Neural cell (in vitro differentiated cells): Measurements from ENCODE around the gene KCND2. TPM values are rescaled to one million over a fixed set of nuclear protein-coding genes. Genes with fewer than 3 reads are reported as not detected.

Experiments
- H2AFZ ChIP-seq: fragments of 200-600, 300-800 bp; sonication (generic), shearing (Covaris generic); 2 replicates; pipeline ENCODE4 v1.6.0; 2014; ENCODE audit warnings: low read depth, mild to moderate bottlenecking, antibody characterized with exemption, low read length, moderate library complexity
- H3F3A ChIP-seq: fragments of 200-600 bp; shearing (Covaris generic); 2 replicates; pipeline ENCODE4 v1.6.1; 2016; ENCODE audit warnings: mild to moderate bottlenecking, moderate library complexity, mixed read lengths, antibody characterized with exemption, low read length; ENCODE audit not compliant: insufficient read depth, poor library complexity, severe bottlenecking
- H3K27ac ChIP-seq: fragments of 200-600, 300-800 bp; sonication (generic), shearing (Covaris generic); 2 replicates; pipeline ENCODE4 v1.5.1; 2014; ENCODE audit warnings: mild to moderate bottlenecking, low read length, moderate library complexity
- H3K27me3 ChIP-seq: fragments of 300-800, 200-600 bp; sonication (generic), shearing (Covaris generic); 2 replicates; pipeline ENCODE4 v1.6.0; 2014; ENCODE audit warnings: mild to moderate bottlenecking, low read depth, low read length, moderate library complexity; ENCODE audit not compliant: insufficient read depth
- H3K36me3 ChIP-seq: fragments of 300-800, 200-600 bp; sonication (generic), shearing (Covaris generic); 2 replicates; pipeline ENCODE4 v1.5.1; 2014; ENCODE audit warnings: mild to moderate bottlenecking, antibody characterized with exemption, low read length, moderate library complexity; ENCODE audit not compliant: insufficient read depth
- H3K4me2 ChIP-seq: fragments of 300-800, 200-600 bp; sonication (generic), shearing (Covaris generic); 2 replicates; pipeline ENCODE4 v1.6.0; 2014; ENCODE audit warnings: mild to moderate bottlenecking, low read length
- H3K4me3 ChIP-seq: fragments of 300-800, 200-600 bp; sonication (generic), shearing (Covaris generic); 2 replicates; pipeline ENCODE4 v1.5.1; 2014; ENCODE audit warnings: mild to moderate bottlenecking, low read length, moderate library complexity
- H3K79me2 ChIP-seq: fragments of 200-600 bp; shearing (Covaris generic); replicated peaks from 2 replicates; pipeline ENCODE4 v1.6.0; 2014; ENCODE audit warnings: mild to moderate bottlenecking, low read length, moderate library complexity; ENCODE audit not compliant: insufficient read depth
- H3K9ac ChIP-seq: fragments of 300-800, 200-600 bp; sonication (generic), shearing (Covaris generic); 2 replicates; pipeline ENCODE4 v1.6.1; 2016; ENCODE audit warnings: mild to moderate bottlenecking, low read length, mixed read lengths
- H3K9me2 ChIP-seq: fragments of 200-600 bp; shearing (Covaris generic); 2 replicates; pipeline ENCODE4 v1.6.1; 2016; ENCODE audit warnings: mild to moderate bottlenecking, low read length, mixed read lengths; ENCODE audit not compliant: insufficient read depth
- H3K9me3 ChIP-seq: fragments of 200-600, 300-800 bp; sonication (generic), shearing (Covaris generic); 2 replicates; pipeline ENCODE4 v1.6.1; 2016; ENCODE audit warnings: mild to moderate bottlenecking, mixed run types, low read length, moderate library complexity, mixed read lengths
- H4K20me1 ChIP-seq: fragments of 200-600 bp; shearing (Covaris generic); 2 replicates; pipeline ENCODE4 v1.6.1; 2016; ENCODE audit warnings: mild to moderate bottlenecking, mixed run types; ENCODE audit not compliant: insufficient read depth
- CTCF ChIP-seq: fragments of 450-650 bp; IDR thresholded peaks from 2 replicates; pipeline ENCODE4 v1.5.1; 2014; ENCODE audit warnings: antibody characterized with exemption, mild to moderate bottlenecking, moderate library complexity; ENCODE audit not compliant: poor library complexity, severe bottlenecking
- EP300 ChIP-seq: fragments of 450-650 bp; conservative IDR thresholded peaks from 2 replicates; pipeline ENCODE4 v1.6.1; 2014; ENCODE audit warnings: antibody characterized with exemption, mild to moderate bottlenecking, moderate library complexity; ENCODE audit not compliant: poor library complexity, severe bottlenecking
- EZH2 ChIP-seq: fragments of 200-600, 300-800 bp; shearing (Covaris generic), sonication (generic); IDR thresholded peaks from 2 replicates; pipeline ENCODE4 v1.6.1; 2014; ENCODE audit warnings: antibody characterized with exemption, low read length, borderline replicate concordance, mild to moderate bottlenecking; ENCODE audit not compliant: insufficient read depth, poor library complexity, severe bottlenecking
- MXI1 ChIP-seq: fragments of 450-650 bp; conservative IDR thresholded peaks from 2 replicates; pipeline ENCODE4 v1.6.1; 2014; ENCODE audit warnings: antibody characterized with exemption, mild to moderate bottlenecking; ENCODE audit not compliant: poor library complexity, severe bottlenecking
- POLR2AphosphoS5 ChIP-seq: IDR thresholded peaks from 2 replicates; pipeline ENCODE4 v1.6.1; 2012
- RAD21 ChIP-seq: fragments of 450-650 bp; conservative IDR thresholded peaks from 2 replicates; pipeline ENCODE4 v1.6.1; 2014; ENCODE audit warnings: antibody characterized with exemption, mild to moderate bottlenecking, moderate library complexity
- SMC3 ChIP-seq: fragments of 450-650 bp; conservative IDR thresholded peaks from 2 replicates; pipeline ENCODE4 v1.6.1; 2014; ENCODE audit warnings: antibody characterized with exemption, mild to moderate bottlenecking, moderate library complexity; ENCODE audit not compliant: poor library complexity
- TAF1 ChIP-seq: IDR thresholded peaks from 2 replicates; pipeline ENCODE4 v1.6.1; 2012; ENCODE audit warnings: low read depth
- polyA plus RNA-seq: library from polyadenylated mRNA; depleted of rRNA; stranded (reverse); fragments of >200 nt; gene quantifications from 2 replicates; pipeline ENCODE4 v1.2.3, GENCODE V29; 2014
- TF ChIP-seq, protein P1 (sequence below): IDR thresholded peaks from 2 replicates; pipeline ENCODE4 v1.6.1; 2012; ENCODE audit warnings: borderline replicate concordance

Gene KCND2
- polyA plus RNA-seq, 1 donor from 2014 or later: 11.0 TPM

GRCh38 chr7:120307991-120308545, 35.1 kb downstream of the KCND2 start:
- Histone ChIP-seq H3K36me3 (no peaks in the 10 kb centered on the region), H2AFZ (no peak overlapping the region), H3K4me3 (no peak overlapping the region), H3K79me2 (no peaks in the 10 kb centered on the region), H3K4me2 (no peak overlapping the region), H3K9ac (no peak overlapping the region), H3K9me3 (no peaks in the 10 kb centered on the region), H3K27me3 (no peaks in the 10 kb centered on the region), H3K27ac (no peak overlapping the region), H3K9me2 (no peaks in the 10 kb centered on the region), H3F3A (no peaks in the 10 kb centered on the region), H4K20me1 (no peaks in the 10 kb centered on the region)
- TF ChIP-seq, protein P1, sequence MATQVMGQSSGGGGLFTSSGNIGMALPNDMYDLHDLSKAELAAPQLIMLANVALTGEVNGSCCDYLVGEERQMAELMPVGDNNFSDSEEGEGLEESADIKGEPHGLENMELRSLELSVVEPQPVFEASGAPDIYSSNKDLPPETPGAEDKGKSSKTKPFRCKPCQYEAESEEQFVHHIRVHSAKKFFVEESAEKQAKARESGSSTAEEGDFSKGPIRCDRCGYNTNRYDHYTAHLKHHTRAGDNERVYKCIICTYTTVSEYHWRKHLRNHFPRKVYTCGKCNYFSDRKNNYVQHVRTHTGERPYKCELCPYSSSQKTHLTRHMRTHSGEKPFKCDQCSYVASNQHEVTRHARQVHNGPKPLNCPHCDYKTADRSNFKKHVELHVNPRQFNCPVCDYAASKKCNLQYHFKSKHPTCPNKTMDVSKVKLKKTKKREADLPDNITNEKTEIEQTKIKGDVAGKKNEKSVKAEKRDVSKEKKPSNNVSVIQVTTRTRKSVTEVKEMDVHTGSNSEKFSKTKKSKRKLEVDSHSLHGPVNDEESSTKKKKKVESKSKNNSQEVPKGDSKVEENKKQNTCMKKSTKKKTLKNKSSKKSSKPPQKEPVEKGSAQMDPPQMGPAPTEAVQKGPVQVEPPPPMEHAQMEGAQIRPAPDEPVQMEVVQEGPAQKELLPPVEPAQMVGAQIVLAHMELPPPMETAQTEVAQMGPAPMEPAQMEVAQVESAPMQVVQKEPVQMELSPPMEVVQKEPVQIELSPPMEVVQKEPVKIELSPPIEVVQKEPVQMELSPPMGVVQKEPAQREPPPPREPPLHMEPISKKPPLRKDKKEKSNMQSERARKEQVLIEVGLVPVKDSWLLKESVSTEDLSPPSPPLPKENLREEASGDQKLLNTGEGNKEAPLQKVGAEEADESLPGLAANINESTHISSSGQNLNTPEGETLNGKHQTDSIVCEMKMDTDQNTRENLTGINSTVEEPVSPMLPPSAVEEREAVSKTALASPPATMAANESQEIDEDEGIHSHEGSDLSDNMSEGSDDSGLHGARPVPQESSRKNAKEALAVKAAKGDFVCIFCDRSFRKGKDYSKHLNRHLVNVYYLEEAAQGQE: no peak
- TF ChIP-seq POLR2AphosphoS5: peak; percentile 14
- TF ChIP-seq CTCF: no peak
- no peak for TF ChIP-seq EP300
- TF ChIP-seq TAF1: no peak
- TF ChIP-seq MXI1: no peak

DNA sequence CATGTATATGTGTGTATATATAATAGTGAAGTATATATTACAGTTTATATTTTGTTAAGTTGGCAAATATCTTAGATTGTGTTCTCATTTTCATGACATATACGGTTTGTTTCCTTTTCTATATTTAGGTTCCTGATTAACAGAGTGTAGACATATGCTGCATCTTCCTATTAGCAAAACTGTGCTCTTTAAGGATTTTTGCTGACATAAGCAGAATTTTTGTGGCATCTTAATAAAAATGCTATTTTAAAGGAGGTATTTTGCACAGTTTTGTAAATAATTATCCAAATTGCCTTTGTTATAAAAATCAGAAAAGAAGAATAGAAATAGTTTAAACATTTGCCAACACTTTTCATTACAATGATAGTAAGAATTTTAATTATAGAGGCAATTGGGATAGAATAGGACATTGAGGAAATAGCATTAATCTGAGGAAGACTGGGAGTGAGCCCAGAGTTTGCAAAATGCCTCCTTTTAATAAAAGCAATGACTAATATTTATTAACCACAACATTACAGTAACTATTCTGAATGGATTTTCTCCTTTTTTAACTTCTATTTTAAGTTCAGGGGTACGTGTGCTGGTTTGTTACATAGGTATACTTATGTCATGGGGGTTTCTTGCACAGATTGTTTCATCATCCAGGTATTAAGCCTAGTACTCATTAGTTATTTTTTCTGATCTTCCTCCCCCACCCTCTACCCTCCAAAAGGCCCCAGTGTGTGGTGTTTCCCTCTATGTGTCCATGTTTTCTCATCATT, 38.2 kb downstream of the KCND2 start:
- no peaks in the 10 kb centered on the region for H4K20me1 ChIP-seq
- H3K27me3 ChIP-seq: no peaks in the 10 kb centered on the region
- no peaks in the 10 kb centered on the region for H3K9me3 ChIP-seq

More for the DNA sequence above, 38.2 kb downstream of the KCND2 start:
- Histone ChIP-seq H3K4me2 (no peak overlapping the region), H2AFZ (no peak overlapping the region), H3K9me2 (no peaks in the 10 kb centered on the region), H3K9ac (no peak overlapping the region), H3K4me3 (no peak overlapping the region), H3K36me3 (no peaks in the 10 kb centered on the region), H3F3A (no peaks in the 10 kb centered on the region), H3K79me2 (no peaks in the 10 kb centered on the region), H3K27ac (no peak overlapping the region)
- no peak for TF ChIP-seq TAF1
- no peak for TF ChIP-seq SMC3
- no peak for TF ChIP-seq RAD21
- no peak for TF ChIP-seq EP300
- no peak for TF ChIP-seq EZH2
- TF ChIP-seq MXI1: no peak
- TF ChIP-seq CTCF: no peak
- TF ChIP-seq, protein P1: no peak
- TF ChIP-seq POLR2AphosphoS5: no peak
